GM18526 (cell line): ENCODE data around the gene DTNA.

ENCODE experiments used
- POLR2A ChIP-seq: IDR thresholded peaks from 3 replicates; pipeline ENCODE4 v1.6.1; 2011; ENCODE audit not compliant: insufficient read length; ENCODE audit errors: extremely low read depth

The DTNA gene

DNA sequence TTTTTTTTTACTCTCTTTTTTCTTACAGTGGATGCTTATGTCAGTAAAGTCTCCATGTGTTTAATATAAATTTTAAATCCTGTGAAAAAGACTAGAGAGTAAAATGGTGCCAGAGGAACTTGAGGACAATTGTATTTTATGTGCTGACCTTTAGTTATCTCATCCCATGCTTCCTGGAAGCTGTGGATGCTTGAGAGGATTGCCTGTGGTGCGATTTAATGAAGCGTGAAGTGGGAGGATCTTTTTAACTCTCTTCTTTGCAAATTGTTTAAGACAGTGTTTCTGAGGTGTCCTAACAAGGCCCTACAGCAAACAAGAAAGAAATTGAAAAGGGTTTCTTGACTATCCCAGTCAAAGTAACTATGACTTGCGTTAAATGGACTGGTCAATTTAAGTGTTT, 84.2 kb downstream of the DTNA start:
- no peak for TF ChIP-seq POLR2A

DNA sequence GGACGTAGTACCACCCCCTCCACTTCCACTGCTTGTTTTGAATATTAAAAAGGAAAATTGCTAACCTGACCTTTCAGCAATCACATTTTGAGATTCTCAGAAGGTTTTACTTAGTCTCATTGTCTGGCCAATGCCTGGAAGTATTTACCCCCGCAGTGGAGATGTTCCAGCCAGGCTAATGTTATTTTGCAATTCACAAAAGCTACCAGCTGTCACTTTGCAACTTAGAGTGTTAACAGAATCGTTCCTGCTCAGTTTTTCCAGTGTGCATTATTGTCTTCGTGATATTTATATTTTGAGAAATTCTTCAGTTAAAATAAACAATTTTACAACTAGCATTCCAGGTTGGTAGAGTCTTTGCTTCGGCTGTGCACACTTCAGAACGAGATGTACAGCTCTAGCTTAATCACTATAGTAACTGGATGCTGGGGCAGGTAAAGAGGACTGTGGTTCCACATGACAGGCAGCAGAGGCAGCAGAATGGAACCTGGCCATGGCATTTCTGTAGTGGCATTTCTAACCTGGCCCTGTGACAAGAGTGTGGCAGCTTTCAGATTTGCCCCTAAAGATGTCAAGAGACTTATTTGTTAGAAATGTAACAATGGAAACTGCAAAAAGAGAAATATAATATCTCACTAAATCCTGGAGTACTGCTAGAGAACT, 85.1 kb downstream of the DTNA start:
- no peak for TF ChIP-seq POLR2A

DNA sequence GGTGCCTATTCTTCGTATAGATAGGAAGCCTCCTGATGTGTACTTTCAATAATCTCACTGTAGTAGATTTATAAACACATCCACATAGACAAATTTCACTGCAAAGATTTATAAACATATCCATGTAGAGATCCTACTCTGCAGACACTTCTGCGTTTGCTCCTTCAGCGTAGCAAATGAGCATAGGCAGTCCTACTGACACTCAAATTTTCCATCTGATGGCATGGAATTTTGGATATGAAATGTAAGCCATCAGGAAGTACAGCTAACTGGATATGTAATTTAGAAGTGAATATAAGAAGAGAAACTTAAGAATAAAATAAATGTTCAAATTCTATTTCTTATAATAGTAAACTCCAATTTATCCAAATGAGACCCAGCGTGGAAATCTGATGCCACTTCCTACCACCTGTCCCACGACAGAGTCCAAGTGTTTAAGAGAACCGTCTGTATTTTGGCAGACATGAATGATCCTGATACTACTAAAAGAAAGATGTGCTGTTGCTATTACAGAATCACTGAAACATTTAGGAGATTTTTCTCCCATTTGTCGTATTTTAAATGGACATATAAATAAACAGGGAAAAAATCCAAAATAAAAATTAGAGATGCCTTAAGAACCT, 86.0 kb downstream of the DTNA start:
- no peak for TF ChIP-seq POLR2A

DNA sequence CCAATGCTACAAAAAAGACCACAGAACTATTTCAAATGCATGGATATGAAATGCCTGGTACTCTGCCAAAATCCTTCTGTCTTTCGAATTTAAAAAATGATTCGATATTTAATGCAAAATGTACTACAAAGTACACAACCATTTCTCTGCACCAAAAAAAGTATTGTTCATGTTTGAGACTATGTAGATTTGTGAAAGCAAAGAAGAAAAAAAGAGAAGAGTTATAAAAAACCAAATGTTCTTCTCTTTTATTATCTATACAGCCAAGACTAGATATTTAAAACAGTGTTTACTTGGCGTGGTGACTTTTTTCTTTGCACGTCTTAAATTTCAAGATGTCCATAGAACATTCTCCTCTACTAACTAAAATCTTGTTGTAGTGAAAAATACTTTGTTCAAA, 89.2 kb downstream of the DTNA start:
- TF ChIP-seq POLR2A = no peak

DNA sequence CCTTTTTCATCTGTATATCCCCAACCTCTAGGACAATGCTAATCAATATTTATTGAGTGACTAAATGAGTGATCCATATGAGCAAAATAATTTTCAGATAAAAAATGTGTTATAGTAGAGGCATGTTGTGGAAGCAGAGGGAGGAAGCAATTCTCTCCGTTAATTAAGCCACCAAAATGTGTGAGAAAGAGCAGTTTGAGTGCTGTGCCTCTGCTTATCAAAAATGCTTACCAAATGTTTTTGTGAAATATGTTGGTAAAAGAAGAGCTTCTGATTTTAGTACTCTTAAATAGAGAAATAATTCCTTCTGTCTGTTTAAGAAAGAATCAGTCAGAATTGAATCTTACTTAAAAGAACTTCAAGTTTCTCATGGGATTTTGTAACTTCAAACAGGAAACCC, 90.3 kb downstream of the DTNA start:
- no peak for TF ChIP-seq POLR2A

DNA sequence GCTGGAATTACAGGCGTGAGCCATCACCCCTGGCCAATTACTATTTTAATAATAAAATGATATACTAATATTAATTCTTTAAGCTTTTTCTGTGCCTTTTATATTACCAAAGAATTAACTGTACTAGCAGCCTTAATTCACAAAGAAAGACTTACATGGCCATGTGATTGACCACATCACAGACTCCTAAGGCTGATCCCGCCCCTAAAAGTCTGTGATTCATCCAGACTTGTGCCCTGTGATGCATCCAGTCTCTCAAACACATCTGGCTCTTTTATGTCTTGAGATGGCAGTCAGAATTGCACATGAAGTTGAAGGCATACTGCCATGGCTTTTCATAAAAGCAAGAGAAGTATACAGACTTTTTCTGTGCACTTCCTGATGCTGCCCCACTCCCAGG, 91.7 kb downstream of the DTNA start:
- no peak for TF ChIP-seq POLR2A

DNA sequence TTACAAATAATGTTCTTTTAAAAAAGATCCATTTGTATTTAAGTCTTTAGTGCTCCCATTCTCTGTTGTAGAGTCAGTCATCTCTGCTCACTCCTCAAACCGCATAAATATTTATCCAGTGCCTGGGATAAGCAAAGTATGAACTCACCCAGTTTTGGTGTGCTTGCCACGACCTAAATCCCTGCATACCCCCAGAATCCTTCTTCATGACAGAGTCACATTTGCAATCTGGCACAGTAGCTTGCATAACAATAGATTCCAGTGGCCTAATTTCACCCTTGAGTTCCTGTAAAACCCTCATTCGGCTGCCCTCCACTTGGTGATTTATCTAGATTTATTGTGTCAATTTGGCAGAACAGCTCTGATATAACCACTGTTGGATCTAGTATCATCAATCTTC, 92.9 kb downstream of the DTNA start:
- TF ChIP-seq POLR2A = no peak

DNA sequence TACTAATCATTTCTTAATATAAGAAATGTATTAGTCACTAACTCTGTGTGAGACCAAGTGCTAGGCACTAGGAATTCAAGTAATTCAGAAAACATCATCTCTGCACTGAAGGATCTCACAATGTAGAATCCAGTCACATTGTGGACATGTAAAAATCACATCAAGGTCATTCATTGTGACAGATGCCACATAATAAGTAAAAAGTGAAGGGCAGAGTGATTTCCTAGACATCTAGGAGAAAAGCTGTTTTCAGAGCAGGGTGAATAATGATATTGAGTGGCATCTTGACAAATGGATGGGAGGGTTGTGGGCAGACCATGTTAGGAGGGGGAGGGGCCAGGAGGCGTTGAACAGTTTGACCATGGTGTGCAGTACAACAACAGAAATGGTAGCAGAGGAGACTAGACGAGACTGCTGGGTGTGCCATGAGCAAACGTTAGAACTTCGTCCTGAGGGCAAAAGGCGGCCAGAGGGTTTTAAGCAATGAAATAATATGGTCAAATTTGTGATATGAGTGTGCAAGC, 93.8 kb downstream of the DTNA start:
- no peak for TF ChIP-seq POLR2A

DNA sequence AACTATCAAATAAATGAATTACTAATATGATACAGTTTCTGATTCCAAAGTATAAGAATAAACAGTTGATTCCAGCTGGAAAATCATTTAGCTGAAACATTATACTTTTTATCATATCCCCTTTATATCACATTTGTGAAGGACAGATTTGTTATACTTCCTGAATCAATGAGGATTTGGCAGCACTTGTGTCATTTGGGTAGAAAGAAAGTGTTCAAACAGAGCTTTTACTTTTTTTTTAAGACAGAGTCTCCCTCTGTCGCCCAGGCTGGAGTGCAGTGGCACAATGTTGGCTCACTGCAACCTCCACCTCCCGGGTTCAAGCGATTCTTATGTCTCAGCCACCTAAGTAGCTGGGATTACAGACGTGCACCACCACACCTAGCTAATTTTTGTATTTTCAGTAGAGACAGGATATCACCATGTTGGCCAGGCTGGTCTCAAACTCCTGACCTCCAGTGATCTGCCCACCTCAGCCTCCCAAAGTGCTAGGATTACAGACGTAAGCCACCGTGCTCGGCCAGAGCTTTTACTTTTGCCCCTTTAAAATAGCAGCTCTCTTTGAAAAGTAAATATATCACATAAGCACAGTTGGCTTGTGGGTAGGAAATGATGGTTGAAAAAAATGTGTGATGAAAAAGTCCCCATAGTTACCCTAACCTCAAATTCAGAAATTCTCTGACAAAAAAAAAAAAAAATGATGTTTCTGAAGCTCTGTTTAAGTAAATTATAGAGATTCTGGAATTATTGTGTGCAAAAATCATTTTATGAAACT, 95.2 kb downstream of the DTNA start:
- no peak for TF ChIP-seq POLR2A

DNA sequence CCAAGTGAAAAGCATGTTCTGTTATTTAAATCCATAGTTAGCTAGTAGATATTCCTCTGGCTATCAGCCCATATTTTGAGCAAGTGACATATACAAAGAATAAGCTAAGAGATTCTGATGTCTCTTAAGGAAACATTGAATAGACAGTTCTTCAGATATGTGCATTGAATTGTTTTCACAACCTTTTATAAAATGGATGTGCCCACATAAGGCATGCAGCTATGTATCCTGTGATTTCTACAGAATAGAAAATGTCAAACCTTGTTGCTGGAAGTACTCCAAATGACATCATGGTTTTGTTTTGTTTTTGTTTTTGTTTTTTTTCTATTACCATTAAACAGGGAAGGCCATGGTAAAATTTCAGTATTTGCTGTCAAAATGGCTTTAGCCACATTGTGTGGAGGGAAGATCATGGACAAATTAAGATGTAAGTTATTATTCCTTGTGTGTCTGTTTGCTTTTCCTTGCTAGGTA, 95.8 kb downstream of the DTNA start:
- TF ChIP-seq POLR2A = no peak

DNA sequence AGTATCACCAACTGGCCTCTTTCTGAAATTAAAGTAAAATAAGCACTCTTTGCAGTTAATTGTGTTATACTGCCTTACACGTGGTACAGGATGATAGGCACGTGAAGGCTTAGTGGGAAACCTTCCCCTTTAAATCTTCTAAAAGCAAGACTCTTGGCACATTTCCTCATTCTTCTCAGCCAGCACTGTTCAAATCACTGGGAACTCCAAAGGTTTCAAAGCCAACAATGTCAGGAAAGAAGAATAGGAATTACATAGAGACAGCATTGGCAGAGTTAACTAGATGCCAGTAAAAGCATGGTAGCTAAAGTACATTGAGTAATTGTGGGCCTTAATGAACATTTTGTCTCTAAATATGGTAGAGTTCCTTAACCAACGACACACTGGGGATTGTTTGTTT, 96.4 kb downstream of the DTNA start:
- no peak for TF ChIP-seq POLR2A

DNA sequence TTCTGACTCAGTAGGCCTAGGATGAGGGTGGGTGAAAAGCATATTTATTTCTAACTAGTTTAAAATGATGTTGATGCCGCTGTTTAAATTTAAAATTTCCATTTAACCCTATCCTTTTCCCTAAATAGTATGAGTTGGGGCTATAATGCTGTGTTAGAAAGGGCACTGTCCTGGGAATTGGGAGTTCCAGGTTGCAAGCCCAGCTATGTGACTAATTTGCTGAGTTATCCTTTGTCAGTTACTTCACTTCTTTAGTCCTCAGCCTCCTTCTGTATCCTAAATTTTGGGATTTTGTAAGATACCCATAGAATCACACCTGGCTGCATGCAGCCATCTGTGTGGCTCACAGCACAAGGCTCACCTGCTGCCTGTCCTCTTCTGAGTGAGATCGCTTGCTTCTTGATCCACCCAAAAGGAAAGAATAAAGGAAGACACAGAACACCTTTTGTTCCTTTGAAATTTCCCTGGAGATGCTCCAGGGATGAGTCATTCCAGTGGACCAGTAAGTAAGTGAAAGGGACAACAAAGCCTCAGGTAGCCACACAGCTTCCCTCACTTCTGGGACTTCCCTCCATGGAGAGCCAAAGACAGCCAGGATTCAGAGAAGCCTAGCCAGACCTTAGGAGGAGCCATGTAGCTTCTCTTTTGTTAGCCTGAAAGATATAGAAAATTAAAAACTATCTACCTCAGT, 97.2 kb downstream of the DTNA start:
- no peak for TF ChIP-seq POLR2A

DNA sequence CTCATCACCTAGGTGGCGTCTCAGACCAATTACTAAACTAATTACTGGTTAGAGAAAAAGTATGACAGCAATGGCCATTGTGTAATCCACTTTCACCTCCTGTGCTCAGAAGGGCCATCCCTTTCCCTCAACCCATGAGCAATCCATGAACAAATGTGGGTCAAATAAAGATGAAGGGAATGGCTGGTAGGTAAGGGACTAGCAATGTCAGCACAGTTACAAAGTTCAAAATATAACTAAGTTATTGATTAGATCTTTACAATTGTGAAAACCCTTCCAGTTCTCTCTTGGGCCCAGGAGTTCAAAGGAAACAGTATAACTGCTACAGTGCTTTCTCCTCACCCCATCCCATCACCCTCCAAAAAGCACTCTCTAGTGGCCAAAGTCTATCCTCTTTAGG, 98.3 kb downstream of the DTNA start:
- no peak for TF ChIP-seq POLR2A

DNA sequence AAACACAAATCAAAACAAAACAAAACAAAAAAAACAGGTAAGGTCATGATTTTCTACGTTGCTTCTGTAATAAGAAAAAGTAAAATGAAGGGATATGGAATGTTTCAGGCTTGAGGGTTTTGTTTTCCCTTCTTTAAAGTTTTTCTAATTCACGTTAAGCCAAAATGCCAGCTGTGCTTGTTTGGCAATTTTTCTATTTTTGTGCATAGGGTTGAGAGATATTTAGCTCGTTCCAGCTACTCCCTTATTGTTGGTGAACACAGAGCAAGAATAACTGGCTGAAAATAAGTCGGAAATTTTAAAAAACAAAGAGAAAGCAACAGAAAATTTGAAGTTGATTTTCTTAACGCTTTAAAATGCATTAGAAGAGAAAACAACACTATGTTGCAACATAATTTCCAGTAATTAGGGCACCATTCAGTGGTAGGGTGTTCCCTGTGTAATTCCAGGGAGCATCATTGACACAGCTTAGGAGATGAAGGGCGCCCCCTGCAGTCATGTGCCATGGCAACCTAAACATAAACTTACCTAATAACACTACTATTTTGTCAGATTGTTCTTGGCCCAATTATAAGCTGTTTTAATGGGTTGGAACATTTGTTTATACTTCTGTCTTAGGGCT, 99.5 kb downstream of the DTNA start:
- no peak for TF ChIP-seq POLR2A

DNA sequence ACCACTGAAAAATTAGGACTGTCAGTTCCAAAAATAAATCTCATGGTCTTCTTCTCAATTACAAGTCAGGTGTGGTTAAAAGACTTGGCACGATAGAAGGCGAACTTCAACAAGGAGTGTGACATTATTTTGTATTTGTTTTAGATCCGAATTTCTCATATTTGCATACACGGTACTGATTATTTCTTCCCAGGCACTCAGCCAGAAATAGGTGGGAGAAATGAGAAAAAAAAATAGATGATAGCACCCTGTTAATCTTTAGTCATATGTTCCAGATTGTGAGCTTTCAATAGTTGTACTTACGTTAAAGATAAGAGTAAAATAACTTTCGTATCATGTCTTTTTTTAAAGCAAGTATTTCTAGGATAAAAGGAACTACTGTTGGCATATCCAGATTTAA, 106.1 kb downstream of the DTNA start:
- no peak for TF ChIP-seq POLR2A

DNA sequence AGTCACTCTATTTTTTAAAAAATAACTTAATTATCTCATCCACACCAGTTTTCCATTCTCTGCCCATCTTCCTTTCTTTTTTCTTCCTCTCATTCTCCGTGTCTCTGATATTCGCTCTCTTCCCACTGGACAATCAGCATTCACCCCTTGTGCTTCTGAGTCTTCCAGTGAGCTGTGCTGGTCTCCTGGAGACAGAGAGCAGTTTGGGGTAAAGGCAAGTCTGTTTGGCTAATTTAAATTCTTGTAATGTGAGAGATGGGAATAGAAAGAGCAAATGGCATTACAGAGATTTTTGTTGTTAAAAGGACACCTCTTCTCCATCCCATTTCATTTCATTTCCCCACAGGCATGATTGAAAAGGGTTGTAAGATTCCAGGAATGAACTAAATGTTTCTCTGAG, 107.5 kb downstream of the DTNA start:
- no peak for TF ChIP-seq POLR2A

DNA sequence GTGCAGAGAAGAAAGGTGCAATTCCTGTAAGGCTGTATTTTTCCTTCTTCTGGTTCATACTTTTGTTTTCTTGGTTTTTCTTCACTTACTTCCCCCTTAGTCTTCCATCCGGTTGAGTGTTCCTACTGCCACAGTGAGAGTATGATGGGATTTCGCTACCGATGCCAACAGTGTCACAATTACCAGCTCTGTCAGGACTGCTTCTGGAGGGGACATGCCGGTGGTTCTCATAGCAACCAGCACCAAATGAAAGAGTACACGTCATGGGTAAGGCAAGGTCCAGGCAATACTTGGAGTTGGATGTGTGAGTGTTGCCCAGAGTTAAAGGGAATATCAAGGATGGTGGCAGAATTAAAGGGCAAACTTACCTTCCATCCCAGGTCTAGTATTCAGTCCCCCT, 108.0 kb downstream of the DTNA start:
- no peak for TF ChIP-seq POLR2A
